ENCODE results near the gene FAM131C. TPM values are rescaled to one million over a fixed set of nuclear protein-coding genes. Genes with fewer than 3 reads are reported as not detected.

FAM131C gene
- polyA plus RNA-seq, 3 donors, result not detected

DNA sequence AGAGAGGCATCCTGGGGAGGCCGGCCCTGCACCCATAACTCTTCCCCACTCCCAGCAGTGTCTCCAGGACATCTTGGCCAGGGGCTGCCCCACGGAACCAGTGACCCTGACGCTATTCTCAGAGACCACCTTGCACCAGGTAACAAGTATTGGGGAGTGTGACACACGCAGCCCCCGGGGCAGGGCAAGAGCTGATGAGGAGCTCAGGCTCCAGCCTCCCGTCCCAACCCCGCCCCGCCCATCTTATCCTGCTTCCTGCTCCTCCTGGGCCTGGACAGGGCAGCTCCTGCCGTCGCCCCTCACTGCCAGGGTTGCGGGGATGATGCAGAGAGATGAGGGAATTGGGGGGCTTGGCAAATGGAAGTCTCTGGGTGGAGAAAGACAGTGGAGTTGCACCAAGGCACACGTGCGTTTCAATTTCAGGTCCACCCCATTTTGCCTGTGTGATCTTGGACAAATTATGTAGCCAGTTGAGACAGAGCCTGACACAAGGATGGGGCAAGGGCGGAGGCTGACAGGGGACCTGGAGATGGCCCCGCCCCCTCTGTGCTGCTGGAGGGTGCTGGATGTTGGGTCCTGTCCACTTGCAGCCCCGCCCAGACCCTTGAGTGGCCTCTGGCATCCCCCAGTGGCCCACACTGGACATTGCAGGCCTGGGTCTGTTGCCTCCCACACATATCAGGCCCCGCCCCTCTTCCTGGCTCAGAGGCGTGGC is 40.9 kb downstream of the FAM131C start:
- intact Hi-C loops (cut with micrococcal nuclease), result loop anchor here in 1 of 2 donors (2.0 kb wide), 1 partner anchor 24 kb away; no protein-coding TSS in a partner anchor

DNA sequence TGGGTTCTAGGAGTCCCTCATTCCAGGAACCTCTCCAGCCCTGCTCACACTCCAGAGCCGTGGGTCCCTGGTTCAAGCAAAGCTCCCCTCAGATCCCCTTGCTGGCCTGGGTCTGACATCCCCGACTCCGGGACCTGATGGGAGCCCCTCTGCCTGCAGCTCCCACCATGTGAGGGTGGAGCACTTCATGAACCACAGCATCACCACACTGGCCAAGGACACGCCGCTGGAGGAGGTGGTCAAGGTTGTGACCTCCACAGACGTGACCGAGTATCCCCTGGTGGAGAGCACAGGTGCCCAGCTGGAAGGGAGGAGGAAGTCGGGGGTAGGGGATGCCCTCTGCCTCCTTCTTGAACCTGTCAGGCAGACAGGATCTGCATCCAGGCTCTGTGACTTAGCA is 41.9 kb downstream of the FAM131C start:
- intact Hi-C loops (cut with micrococcal nuclease), result no loop called here
- H3K27me3 ChIP-seq (ENCODE audit: control insufficient read depth in 2 of 2, insufficient read depth in 2 of 2, low read length in 2 of 2), result peaks cover 0 to 11% of the 10 kb centered on the region in 2 donors
- WGBS (ENCODE audit: insufficient coverage), result 93% methylated on average over 3 of the region's 8 CpGs

More for the DNA sequence above, 40.9 kb downstream of the FAM131C start:
- Mint-ChIP-seq H3K36me3 (no peaks in the 10 kb centered on the region), H3K4me1 (peaks cover 4% of the 10 kb centered on the region), H3K9me3 (no peaks in the 10 kb centered on the region), H3K4me3 (no peak overlapping the region), H3K27ac (peak overlapping the region in 1 of 7 donors; percentile 40), H3K27me3 (ENCODE audit: low read depth in 3 of 3) (peaks cover 4 to 21% (median 8%) of the 10 kb centered on the region in 3 donors)
- peak; percentile 60 to 77 (median 70) for DNase-seq
- TF ChIP-seq, protein P1, sequence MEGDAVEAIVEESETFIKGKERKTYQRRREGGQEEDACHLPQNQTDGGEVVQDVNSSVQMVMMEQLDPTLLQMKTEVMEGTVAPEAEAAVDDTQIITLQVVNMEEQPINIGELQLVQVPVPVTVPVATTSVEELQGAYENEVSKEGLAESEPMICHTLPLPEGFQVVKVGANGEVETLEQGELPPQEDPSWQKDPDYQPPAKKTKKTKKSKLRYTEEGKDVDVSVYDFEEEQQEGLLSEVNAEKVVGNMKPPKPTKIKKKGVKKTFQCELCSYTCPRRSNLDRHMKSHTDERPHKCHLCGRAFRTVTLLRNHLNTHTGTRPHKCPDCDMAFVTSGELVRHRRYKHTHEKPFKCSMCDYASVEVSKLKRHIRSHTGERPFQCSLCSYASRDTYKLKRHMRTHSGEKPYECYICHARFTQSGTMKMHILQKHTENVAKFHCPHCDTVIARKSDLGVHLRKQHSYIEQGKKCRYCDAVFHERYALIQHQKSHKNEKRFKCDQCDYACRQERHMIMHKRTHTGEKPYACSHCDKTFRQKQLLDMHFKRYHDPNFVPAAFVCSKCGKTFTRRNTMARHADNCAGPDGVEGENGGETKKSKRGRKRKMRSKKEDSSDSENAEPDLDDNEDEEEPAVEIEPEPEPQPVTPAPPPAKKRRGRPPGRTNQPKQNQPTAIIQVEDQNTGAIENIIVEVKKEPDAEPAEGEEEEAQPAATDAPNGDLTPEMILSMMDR (IDR thresholded peaks at IDR 0.05), result peak; percentile 91
- no peak overlapping the region for H3K9ac ChIP-seq (ENCODE audit: insufficient read depth, low read length, poor library complexity, severe bottlenecking)
- no peaks in the 10 kb centered on the region for H3K36me3 ChIP-seq (replicated peaks in 1 of 2; ENCODE audit: control insufficient read depth in 1 of 2, insufficient read depth in 2 of 2, low read length in 2 of 2)
- 64% methylated on average over 17 of the region's 18 CpGs for WGBS (ENCODE audit: insufficient coverage)
- H3K9me3 ChIP-seq (replicated peaks in 1 of 2; ENCODE audit: control insufficient read depth in 1 of 2, insufficient read depth in 1 of 2, low read length in 2 of 2), result no peaks in the 10 kb centered on the region
- no peaks in the 10 kb centered on the region for H4K20me1 ChIP-seq (ENCODE audit: insufficient read depth, low read length)
- H2AFZ ChIP-seq (ENCODE audit: insufficient read depth, low read depth, low read length, poor library complexity, severe bottlenecking), result no peak overlapping the region
- H3K4me2 ChIP-seq (replicated peaks; ENCODE audit: extremely low read depth, low read length, poor library complexity, severe bottlenecking), result no peak overlapping the region
- H3K79me2 ChIP-seq (ENCODE audit: insufficient read depth, low read length), result no peaks in the 10 kb centered on the region
- H3K4me1 ChIP-seq (ENCODE audit: control insufficient read depth in 1 of 2, insufficient read depth in 2 of 2, low read length in 2 of 2), result no peaks in the 10 kb centered on the region
- peaks cover 0 to 5% of the 10 kb centered on the region in 2 donors for H3K27me3 ChIP-seq (ENCODE audit: control insufficient read depth in 2 of 2, insufficient read depth in 2 of 2, low read length in 2 of 2)
- H3K27ac ChIP-seq (ENCODE audit: low read depth in 1 of 2, low read length in 2 of 2), result no peak overlapping the region
- no peak overlapping the region for H3K4me3 ChIP-seq (replicated peaks in 1 of 3; ENCODE audit: low read depth in 2 of 3, low read length in 3 of 3)

More for the DNA sequence above, 41.9 kb downstream of the FAM131C start:
- Histone ChIP-seq H3K4me3 (replicated peaks in 1 of 3; ENCODE audit: low read depth in 2 of 3, low read length in 3 of 3) (no peak overlapping the region), H4K20me1 (ENCODE audit: insufficient read depth, low read length) (no peaks in the 10 kb centered on the region), H2AFZ (ENCODE audit: insufficient read depth, low read depth, low read length, poor library complexity, severe bottlenecking) (no peak overlapping the region), H3K4me2 (replicated peaks; ENCODE audit: extremely low read depth, low read length, poor library complexity, severe bottlenecking) (no peak overlapping the region), H3K79me2 (ENCODE audit: insufficient read depth, low read length) (no peaks in the 10 kb centered on the region), H3K27ac (ENCODE audit: low read depth in 1 of 2, low read length in 2 of 2) (no peak overlapping the region), H3K4me1 (ENCODE audit: control insufficient read depth in 1 of 2, insufficient read depth in 2 of 2, low read length in 2 of 2) (peaks cover 0 to 7% of the 10 kb centered on the region in 2 donors), H3K36me3 (replicated peaks in 1 of 2; ENCODE audit: control insufficient read depth in 1 of 2, insufficient read depth in 2 of 2, low read length in 2 of 2) (no peaks in the 10 kb centered on the region), H3K9me3 (replicated peaks in 1 of 2; ENCODE audit: control insufficient read depth in 1 of 2, insufficient read depth in 1 of 2, low read length in 2 of 2) (no peaks in the 10 kb centered on the region), H3K9ac (ENCODE audit: insufficient read depth, low read length, poor library complexity, severe bottlenecking) (no peak overlapping the region)
- H3K36me3 Mint-ChIP-seq, result no peaks in the 10 kb centered on the region
- no peak overlapping the region for H3K27ac Mint-ChIP-seq
- TF ChIP-seq, protein P1 (IDR thresholded peaks at IDR 0.05), result no peak
- peaks cover 2 to 24% (median 8%) of the 10 kb centered on the region in 3 donors for H3K27me3 Mint-ChIP-seq (ENCODE audit: low read depth in 3 of 3)
- no peak overlapping the region for H3K4me3 Mint-ChIP-seq
- peaks cover 4% of the 10 kb centered on the region for H3K4me1 Mint-ChIP-seq
- no peaks in the 10 kb centered on the region for H3K9me3 Mint-ChIP-seq
- DNase-seq, result no peak

Measured in CD14-positive monocyte (primary cell).